ENCODE results near the gene GPR173.

GPR173 gene

DNA sequence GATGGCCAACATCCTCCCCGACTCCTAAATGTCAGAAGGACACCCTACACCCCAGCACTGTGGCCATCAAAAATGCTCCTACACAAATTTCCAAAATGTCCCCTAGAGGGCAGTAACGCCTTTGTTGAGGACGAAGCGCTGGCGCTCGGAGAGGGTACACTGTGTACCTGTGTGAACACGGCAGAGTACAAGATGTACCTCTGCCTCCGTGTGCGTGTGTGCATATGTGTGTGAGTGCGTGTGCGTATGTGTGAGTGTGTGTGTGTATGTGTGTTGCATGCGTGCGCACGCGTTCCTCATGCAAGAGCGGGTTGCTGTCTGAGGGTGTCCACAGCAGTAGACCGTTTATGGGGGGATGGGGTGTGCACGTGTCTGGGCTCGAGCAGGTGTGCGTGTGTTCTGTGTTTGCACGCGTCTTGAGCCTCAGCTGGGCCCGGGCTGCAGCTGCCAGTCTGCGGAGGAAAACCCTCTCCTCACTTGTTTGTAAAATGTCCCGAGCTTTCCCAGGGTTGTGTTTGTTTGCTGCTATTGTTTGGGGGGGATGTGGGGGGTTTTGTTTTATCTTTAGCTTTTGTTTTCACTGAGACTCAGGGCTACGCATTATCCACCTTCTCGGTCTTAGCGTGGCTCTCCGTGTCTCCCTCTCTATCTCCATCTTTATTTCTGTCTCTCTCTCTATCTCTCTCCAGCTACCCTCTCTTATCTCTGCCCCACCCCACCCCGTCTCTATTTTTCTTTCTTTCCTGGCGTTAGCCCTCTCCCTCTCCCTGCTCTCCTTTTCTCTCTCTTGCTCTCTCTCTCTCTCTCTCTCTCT is 23.2 kb downstream of the GPR173 start:
- peak; percentile 57 for DNase-seq

DNA sequence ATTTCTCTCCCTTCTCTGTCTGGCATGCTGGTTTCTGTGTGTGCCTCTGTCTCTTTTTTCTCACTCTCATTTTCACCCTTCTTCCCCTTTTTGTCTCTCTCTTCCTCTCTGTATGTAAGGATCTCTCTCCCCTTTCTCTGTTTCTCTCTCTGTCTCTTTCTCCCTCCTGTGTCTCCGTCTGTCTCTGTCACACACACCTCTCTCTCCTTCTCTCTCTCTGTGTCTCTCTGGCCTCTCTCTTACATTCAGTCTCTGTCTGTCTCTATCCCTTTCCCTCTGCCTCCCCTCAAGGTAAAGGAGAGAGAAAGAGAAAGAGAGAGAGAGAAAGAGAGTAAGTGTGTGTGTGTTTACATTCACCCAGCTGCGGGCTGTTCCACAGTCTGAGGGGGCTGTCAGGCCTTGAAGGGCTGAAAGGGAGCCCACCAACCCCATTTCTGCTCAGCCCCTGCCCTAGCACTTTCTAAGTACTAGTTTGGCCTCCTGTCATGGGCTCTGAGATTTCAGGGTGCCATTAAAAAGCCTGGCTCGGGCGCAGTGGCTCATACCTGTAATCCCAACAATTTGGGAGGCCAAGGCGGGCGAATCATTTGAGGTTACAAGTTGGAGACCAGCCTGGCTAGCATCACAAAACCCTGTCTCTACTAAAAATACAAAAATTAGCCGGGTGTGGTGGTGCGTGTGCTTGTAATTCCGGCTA is 24.0 kb downstream of the GPR173 start:
- DNase-seq: no peak

DNA sequence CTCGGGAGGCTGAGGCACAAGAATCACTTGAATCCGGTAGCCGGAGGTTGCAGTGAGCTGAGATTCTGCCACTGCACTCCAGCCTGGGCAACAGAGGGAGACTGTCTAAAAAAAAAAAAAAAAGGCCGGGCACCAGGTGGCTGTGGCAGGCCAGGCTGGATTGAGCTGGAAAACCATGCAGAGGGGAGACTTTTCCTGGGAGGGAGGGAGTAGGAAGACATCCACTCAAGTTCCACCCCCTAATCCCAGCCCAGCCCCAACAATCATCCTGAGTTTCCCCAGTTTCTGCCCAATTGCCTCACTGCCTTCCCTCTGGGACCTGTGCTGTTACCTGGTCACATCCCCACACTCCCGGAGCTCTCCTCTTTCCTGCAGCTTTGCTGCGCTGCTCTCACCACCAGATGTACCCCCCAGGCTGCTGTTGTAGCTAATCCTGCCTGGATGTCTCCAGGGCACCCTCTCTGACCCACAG is 24.6 kb downstream of the GPR173 start:
- DNase-seq: peak; percentile 20

DNA sequence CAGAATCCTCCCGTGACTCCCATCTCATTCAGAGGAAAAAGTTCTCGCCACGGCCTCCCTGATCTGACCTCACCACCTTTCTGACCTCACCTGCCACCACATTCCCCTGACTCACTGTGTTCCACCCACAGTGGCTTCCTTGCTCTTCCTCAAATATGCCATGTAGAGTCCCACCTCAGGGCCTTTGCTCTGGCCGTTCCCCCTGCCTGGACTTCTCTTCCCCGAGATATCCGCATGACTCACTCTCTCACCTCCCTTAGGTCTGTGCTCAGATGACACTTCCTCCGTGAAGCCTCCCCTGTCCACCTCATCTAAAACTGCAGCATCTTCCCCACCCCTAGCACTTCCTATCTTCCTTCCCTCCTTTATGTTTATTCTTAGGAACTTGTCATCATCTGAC is 26.4 kb downstream of the GPR173 start:
- no peak for DNase-seq

DNA sequence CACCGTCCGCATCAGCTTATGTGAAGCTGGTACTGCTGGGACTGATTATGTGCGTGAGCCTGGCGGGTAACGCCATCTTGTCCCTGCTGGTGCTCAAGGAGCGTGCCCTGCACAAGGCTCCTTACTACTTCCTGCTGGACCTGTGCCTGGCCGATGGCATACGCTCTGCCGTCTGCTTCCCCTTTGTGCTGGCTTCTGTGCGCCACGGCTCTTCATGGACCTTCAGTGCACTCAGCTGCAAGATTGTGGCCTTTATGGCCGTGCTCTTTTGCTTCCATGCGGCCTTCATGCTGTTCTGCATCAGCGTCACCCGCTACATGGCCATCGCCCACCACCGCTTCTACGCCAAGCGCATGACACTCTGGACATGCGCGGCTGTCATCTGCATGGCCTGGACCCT is 28.1 kb downstream of the GPR173 start:
- DNase-seq: no peak

DNA sequence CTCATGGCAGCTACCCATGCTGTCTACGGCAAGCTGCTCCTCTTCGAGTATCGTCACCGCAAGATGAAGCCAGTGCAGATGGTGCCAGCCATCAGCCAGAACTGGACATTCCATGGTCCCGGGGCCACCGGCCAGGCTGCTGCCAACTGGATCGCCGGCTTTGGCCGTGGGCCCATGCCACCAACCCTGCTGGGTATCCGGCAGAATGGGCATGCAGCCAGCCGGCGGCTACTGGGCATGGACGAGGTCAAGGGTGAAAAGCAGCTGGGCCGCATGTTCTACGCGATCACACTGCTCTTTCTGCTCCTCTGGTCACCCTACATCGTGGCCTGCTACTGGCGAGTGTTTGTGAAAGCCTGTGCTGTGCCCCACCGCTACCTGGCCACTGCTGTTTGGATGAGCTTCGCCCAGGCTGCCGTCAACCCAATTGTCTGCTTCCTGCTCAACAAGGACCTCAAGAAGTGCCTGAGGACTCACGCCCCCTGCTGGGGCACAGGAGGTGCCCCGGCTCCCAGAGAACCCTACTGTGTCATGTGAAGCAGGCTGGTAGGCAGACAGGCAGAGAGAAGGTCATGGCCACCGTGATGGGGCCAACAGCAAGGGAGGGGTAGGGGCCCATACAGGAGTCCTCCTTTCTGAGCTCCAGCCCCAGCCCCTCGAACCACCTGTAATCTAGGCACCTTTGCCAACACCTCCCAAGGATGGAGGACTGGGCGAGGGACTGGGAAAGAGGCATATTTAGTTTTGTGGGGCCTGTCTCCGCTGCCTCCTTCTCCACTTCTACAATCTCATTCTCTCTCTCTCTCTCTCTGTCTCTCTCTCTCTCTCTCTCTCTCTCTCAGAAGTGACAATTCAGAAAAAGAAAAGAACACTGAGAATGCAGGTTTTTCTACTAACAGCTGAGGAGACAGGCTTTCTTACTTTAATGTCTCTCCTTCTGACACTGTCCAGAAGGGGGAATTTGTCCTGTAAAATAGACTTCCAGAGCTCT is 28.9 kb downstream of the GPR173 start:
- no peak for DNase-seq

DNA sequence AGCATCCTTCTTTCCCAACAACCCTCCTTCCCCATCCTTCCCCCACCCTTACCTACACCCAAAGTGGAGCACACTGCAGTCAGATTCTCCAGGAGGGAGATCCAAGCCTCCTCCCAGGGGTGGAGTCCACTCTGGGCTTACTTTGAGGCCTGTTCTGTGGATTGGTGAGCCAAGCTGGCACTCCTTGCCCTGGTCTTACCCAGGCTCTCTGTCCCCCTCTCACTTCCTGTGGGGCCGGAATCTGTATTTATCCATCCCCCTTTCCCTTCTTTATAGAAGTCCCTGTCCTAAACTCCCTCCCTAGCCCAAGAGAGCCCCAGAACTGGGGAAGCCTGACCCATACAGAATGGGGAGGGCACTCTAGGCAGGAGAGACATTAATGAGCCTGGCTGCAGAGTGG is 30.4 kb downstream of the GPR173 start:
- DNase-seq: no peak

DNA sequence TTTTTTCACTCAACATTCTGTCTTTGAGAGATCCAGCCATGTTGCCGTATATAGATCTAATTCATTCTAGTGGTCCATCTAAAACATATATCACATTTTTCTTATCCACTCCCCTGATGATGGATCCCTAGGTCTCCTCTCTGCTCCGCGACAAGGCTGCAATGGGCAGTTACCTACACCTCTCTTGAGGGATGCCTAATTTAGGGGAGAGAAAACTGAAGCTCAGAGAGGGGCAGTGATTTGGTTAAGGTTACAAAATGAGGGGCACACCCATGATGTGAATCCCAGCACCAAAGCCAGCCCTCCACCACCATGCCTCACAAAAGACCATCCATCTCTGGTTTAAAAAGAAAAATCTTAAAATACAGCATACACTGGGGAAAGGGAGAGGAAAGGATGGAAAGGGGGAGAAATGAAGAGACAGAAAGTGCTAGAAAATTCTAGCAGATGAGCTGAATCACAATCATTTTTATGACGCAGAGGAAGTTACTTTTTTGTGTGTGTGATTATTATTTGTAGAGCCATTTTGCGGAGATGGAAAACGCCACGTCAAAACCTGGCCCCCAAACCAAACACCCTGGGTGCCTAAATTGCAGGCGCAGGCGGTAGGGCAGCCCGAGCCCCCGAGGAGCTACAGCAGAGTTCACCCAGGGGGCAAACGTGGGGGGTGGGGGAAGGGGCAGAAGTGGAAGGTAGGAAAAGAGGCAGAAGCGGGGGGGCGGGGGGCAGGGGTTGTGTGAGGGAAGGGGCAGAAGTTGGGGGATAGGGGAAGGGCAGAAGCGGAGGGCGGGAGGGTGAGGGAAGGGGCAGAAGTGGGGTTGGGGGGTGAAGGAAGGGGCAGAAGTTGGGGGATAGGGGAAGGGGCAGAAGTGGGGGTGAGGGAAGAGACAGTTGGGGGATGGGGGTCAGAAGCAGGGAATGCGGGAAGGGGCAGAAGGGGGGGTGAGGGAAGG is 32.3 kb downstream of the GPR173 start:
- no peak for DNase-seq

DNA sequence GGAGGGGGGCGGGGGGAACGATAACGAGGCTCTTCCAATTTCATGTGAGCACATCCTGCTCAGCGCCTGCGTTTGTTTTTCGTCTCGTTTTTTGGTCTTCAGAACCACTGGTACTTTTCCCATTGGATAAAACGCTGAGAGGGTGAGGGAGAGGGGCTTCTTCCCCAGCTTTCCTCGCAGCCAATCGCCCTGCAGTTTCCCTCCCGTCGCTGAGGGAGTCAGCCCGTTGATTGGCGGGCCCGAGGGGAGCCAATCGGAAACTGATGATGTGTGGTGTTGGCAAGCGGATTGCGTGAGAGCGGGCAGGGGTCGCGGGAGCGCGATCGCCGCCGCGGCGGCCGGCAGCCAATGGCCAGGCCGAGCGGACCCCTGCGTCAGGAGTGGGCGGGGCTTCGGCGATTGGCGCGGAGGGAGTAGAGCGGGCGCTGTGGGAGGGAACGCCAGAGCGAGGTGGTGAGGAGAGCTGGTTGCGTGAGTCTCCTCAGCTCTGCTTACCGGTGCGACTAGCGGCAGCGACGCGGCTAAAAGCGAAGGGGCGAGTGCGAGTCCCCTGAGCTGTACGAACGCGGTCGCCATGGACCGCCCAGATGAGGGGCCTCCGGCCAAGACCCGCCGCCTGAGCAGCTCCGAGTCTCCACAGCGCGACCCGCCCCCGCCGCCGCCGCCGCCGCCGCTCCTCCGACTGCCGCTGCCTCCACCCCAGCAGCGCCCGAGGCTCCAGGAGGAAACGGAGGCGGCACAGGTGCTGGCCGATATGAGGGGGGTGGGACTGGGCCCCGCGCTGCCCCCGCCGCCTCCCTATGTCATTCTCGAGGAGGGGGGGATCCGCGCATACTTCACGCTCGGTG is 33.6 kb downstream of the GPR173 start, which contains the start of gene TSPYL2:
TSS of gene TSPYL2 (plus strand) at position 443 of the 848 bp plus-strand sequence. CDS start at position 575, 132 bp downstream.
- peak; percentile 90 for DNase-seq

DNA sequence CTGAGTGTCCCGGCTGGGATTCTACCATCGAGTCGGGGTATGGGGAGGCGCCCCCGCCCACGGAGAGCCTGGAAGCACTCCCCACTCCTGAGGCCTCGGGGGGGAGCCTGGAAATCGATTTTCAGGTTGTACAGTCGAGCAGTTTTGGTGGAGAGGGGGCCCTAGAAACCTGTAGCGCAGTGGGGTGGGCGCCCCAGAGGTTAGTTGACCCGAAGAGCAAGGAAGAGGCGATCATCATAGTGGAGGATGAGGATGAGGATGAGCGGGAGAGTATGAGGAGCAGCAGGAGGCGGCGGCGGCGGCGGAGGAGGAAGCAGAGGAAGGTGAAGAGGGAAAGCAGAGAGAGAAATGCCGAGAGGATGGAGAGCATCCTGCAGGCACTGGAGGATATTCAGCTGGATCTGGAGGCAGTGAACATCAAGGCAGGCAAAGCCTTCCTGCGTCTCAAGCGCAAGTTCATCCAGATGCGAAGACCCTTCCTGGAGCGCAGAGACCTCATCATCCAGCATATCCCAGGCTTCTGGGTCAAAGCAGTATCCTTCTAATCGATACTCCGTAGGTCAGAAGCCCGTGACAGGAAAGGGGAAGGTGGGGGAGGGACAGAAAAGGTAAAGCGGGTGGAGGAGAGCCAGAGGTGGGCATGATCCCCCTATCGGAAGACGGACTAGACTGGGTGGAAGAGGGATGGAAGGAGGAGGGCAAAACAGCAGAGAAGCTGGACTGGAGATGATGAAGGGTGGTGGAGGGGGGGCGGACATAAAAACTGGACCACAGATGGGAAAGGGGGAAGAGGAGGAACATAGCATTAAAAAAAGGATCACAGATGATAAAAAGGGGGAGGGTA is 34.4 kb downstream of the GPR173 start:
- no peak for DNase-seq

DNA sequence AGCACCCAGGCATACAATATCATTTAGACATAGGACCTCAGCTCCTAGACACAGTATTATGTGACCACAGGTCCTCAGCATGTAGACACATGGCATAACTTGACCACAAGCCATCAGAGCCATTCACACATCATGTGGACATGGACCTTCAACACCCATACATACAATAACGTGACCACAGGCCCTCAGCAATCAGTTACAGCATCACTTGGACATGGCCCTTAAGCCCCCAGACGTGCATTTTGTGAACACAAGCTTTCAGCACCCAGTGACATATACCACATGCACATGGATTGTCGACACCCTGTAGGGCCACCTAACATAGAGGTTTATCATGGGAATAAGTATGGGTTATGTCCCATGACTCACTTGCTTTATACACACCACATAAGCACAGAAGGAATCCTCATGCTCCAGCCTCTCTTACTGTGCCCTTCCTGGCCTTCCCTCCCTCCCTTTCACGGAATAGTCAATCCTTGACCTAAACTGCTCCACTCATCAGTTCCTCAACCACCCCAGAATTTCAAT is 35.5 kb downstream of the GPR173 start:
- DNase-seq: no peak

DNA sequence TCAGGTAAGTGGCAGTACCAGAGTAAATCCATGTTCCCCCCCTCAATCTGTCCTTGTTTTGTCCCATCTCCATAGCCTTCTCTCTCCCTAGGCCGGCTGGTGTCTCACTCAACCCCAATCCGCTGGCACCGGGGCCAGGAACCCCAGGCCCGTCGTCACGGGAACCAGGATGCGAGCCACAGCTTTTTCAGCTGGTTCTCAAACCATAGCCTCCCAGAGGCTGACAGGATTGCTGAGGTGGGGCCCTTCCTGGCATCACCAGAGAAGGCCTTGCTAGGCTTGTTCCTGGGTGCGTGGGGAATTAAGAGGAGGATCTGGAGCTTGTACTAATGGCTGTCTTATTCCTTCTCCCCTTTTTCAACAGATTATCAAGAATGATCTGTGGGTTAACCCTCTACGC is 36.3 kb downstream of the GPR173 start:
- no peak for DNase-seq

DNA sequence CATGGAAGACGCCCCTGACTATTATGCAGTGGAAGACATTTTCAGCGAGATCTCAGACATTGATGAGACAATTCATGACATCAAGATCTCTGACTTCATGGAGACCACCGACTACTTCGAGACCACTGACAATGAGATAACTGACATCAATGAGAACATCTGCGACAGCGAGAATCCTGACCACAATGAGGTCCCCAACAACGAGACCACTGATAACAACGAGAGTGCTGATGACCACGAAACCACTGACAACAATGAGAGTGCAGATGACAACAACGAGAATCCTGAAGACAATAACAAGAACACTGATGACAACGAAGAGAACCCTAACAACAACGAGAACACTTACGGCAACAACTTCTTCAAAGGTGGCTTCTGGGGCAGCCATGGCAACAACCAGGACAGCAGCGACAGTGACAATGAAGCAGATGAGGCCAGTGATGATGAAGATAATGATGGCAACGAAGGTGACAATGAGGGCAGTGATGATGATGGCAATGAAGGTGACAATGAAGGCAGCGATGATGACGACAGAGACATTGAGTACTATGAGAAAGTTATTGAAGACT is 37.2 kb downstream of the GPR173 start:
- DNase-seq: no peak

DNA sequence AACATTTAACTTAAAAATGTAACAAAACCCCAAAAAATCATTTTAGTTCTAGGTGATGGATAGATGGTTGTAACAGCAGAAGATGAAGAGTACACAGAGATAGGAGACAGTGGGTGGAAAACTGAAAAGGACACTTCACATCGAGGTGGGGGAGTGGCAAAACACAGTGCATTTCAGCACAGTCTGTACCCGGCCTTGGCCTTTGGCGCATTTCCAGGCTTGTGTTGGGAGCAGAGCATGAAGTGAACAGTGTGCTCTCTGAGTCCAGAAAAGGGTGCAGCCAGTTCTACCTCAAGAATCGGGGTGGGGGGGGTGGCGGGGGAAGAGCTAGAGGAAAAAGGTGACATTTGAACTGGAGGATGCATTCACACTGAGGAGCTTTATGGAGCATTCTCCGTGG is 37.9 kb downstream of the GPR173 start:
- no peak for DNase-seq

DNA sequence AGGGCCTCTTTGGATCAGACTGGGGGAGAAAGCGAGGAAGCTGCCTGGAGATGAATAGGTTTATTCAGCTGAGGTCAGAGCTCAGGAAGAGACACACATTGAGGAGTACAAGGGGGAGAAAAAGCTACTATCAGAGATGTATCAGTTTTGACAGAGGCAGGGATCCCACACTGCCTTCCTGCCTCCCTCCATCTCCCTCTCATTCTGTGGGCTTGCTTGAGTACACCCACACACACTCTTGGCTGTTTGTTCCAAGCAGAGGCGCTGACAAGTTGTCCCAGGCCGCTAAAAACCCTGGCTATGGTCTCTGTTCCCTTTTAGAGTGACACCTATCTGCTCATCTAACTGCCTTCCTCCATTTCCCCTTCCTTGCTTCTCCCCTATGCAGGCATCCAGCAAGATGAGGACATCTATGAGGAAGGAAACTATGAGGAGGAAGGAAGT is 38.8 kb downstream of the GPR173 start:
- no peak for DNase-seq

DNA sequence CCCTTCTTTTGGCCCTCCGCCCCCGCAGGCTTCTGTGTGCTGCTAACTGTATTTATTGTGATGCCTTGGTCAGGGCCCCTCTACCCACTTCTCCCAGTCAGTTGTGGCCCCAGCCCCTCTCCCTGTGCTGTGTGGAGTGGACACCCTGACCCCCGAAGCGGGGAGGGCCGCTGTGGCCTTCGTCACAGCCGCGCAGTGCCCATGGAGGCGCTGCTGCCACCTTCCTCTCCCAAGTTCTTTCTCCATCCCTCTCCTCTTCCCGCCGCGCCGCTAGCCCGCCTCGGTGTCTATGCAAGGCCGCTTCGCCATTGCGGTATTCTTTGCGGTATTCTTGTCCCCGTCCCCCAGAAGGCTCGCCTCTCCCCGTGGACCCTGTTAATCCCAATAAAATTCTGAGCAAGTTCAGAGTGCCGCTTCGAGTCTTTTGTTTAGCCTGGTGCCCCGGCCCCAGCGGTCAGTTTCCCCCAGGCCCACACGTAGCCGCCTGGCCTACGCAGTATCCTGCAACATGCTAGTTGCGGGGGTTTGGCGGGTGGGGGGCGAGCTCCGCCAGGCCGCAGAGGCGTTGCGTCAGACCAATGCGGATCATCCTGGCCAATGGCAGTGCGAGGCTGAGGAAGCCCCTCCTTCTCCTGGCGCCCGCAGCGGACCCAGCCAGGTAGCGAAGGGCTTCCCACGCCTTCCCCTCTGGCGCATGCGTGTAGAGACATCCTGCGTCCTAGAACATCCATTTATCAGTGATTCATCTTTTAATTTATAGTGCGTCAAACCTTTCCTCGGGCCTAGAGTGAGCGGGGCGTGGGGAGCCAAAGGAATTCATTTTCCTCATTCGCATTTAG is 39.8 kb downstream of the GPR173 start:
- peak; percentile 59 for DNase-seq

DNA sequence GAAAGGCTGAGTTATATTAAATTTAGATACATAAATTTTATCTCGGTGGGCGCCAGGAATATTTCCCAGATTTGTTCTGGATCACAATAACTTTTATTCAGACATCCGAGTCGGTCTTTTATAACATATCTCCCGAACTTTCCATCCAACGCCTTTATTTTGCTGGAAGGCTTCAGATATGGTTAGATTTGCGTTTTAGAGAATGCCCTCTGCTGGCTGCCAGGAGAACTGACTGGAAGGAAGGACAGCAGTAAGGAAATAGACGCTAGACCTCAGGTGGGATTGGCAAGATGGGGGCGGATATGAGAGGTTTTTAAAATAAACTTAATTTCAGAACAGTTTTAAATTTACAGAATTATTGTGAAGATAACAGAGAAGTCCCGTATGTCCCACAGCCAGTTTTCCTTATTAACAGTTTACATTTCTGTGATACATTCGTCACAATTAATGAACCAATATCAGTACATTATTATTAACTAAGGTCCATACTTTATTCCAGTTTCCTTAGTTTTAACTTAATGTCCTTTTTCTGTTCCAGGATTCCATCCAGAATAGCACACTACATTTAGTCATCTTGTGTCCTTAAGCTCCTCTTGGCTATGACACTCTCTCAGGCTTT is 40.7 kb downstream of the GPR173 start:
- DNase-seq: peak; percentile 74

DNA sequence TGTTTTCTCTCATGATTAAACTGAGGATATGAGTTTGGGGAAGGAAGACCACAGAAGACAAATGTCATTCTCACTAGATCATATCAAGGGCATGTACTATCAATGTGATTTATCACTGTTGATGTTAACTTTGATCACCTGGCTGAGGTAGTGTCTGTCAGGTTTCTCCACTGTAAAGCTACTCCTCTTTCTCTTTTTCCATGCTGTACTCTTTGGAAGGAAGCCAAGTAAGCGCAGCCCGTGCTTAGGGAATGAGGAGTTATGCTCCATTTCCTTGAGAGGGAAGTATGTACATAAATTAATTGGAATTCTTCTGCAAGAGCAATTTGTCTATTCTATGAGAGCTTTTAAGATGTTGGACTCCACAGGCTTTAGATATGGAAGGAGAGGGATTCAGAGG is 41.3 kb downstream of the GPR173 start:
- no peak for DNase-seq

Measured in NCI-H748 treated with DMSO at 0.1 percent for 48 hours (cell line).